Heart left ventricle (tissue), 13 donors: ENCODE measurements around the gene FSHR.

Experiments used
- CTCF ChIP-seq, 12 donors: fragments of 200-600 bp; sonication (generic) in 4 of 12; IDR thresholded peaks; one replicate each; pipeline versions ENCODE4 v1.5.0 to v1.8.0; 2018 to 2022; ENCODE audit warnings: antibody characterized with exemption in 12 of 12, mild to moderate bottlenecking in 5 of 12
- POLR2A ChIP-seq, 2 donors: fragments of 450-650 bp; IDR thresholded peaks; one replicate each; pipeline ENCODE4 v1.6.1; 2017; ENCODE audit warnings: antibody characterized with exemption in 2 of 2, mild to moderate bottlenecking in 2 of 2, moderate library complexity in 2 of 2
- donor health status: ischemic (EF 13 %, LVEDD 7.1; RV severe dilation, severe dysfunction).
- donor health status: DM: no; HTN: yes; CAD: no.
- donor health status: DM: no; HTN: no; CAD: no.
- donor health status: ischemic (EF 25% LVEDD 6.9; RV normal size, moderate dysfunction).
- donor health status: ischemic (EF 25% LVEDD 5.7; RV mildly dilated, moderate dysfunction).
- donor health status: ischemic (EF 35%, LVEDD 5.7; RV mildly dilated, moderate dysfunction).
- donor health status: nonischemic (EF 11% LVEDD 7.7; RV severe dilation, severe dysfunction).
- donor health status: DM: yes; HTN: yes; CAD: no.
- donor health status: PGD.
- donor health status: ischemic (EF 29% LVEDD 5.4; RV normal size, mild dysfunction).
- donor health status: nonischemic (EF 23%, LVEDD 6.1; RV moderate dilation, normal function).

DNA sequence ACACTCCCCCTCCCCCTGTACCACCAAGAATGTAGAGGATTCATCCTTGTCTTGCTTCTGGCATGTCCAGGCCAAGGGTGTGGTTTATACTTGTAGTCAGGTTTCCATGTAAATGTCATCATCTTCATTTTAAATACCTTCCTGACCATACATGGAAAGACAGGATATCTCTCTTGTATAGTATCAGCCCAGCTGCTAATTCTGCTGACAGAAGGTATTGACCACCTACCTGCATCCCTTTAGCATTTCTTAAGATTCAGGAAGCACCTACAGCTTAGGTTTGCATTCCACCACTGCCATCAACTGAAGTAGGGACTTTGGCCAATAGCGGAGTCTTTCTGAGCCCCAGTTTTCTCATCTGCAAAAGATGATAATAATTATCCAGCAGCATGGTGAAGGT is 22.9 kb upstream of the FSHR start:
- TF ChIP-seq CTCF (IDR thresholded peaks at IDR 0.05) (no peak), POLR2A (IDR thresholded peaks at IDR 0.05) (no peak)
